ENCODE results near the gene C9orf72. TPM values are rescaled to one million over a fixed set of nuclear protein-coding genes. Genes with fewer than 3 reads are reported as not detected.

Gene C9orf72
- total and polyA plus RNA-seq, 2 of the 4 experiments (the other 2 are of a cell fraction), result 2.0 to 3.4 TPM

DNA sequence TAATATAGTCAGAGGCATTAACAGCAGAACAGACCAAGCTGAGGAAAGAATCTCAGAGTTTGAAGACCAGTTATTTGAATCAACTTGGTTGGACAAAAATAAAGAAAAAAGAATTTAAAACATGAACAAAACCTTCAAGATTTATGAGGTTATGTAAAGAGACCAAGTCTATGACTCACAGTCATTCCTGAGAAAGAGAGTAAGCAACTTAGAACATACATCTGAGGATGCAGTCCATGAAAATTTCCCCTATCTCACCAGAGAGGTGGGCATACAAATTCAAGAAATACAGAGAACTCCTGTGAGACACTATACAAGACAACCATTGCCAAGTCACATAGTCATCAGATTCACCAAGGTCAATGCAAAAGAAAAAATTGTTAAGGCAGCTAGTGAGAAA is 17.4 kb upstream of the C9orf72 start:
- Histone ChIP-seq H3K9ac (ENCODE audit: low read depth, low read length) (no peak overlapping the region), H2AK9ac (replicated peaks; ENCODE audit: low read depth, low read length, poor library complexity) (no peak overlapping the region), H3K4me2 (ENCODE audit: low read depth, low read length) (no peak overlapping the region), H4K20me1 (ENCODE audit: insufficient read depth, low read length) (no peaks in the 10 kb centered on the region), H3K18ac (ENCODE audit: low read depth, low read length) (no peak overlapping the region), H2BK20ac (ENCODE audit: low read depth, low read length) (no peak overlapping the region), H2BK15ac (ENCODE audit: low read depth, low read length) (no peak overlapping the region), H3K23ac (ENCODE audit: low read depth, low read length) (no peak overlapping the region), H3K4me3 (ENCODE audit: insufficient read depth, low read depth, low read length) (no peak overlapping the region), H2BK120ac (ENCODE audit: low read depth, low read length) (no peak overlapping the region), H2AFZ (replicated peaks; ENCODE audit: low read length, poor library complexity) (no peak overlapping the region), H3K4me1 (ENCODE audit: control insufficient read depth, insufficient read depth, low read length) (no peaks in the 10 kb centered on the region), H3K9me3 (ENCODE audit: control insufficient read depth, insufficient read depth, low read length) (no peaks in the 10 kb centered on the region), H3K79me1 (ENCODE audit: low read depth in 1 of 2, low read length in 2 of 2) (no peaks in the 10 kb centered on the region), H4K8ac (ENCODE audit: low read depth in 2 of 2, low read length in 2 of 2) (no peak overlapping the region), H3K14ac (replicated peaks; ENCODE audit: low read depth, low read length) (no peak overlapping the region), H3K27ac (ENCODE audit: insufficient read depth, low read length) (no peak overlapping the region), H4K91ac (ENCODE audit: insufficient read depth, low read depth, low read length) (no peak overlapping the region), H3K9me1 (ENCODE audit: insufficient read depth, low read length) (no peaks in the 10 kb centered on the region), H3K36me3 (ENCODE audit: control insufficient read depth, insufficient read depth, low read length) (no peaks in the 10 kb centered on the region), H3K27me3 (ENCODE audit: control insufficient read depth, insufficient read depth, low read length) (no peaks in the 10 kb centered on the region), H3K56ac (ENCODE audit: extremely low read depth, insufficient read depth, low read length) (no peak overlapping the region), H2BK5ac (ENCODE audit: low read depth, low read length, poor library complexity, severe bottlenecking) (no peak overlapping the region), H2AK5ac (ENCODE audit: low read depth, low read length) (no peak overlapping the region), H4K5ac (ENCODE audit: low read depth, low read length) (no peak overlapping the region), H3K4ac (ENCODE audit: low read depth, low read length) (no peak overlapping the region)
- POLR2A ChIA-PET (ENCODE audit: unreplicated experiment), result no interaction called here
- ATAC-seq (ENCODE audit: low read depth) (no peak), DNase-seq (peak; percentile 13)
- no peak for TF ChIP-seq MAFK (IDR thresholded peaks at IDR 0.05; ENCODE audit: low read depth, low read length)
- TF ChIP-seq RCOR1 (IDR thresholded peaks at IDR 0.05; ENCODE audit: insufficient replicate concordance, low read length), result no peak
- TF ChIP-seq SMC3 (IDR thresholded peaks at IDR 0.05; ENCODE audit: low read depth, low read length), result no peak
- no peak for TF ChIP-seq NFE2L2 (IDR thresholded peaks at IDR 0.05; ENCODE audit: low read depth, low read length)
- TF ChIP-seq BHLHE40 (IDR thresholded peaks at IDR 0.05; ENCODE audit: low read depth, low read length), result no peak
- TF ChIP-seq CEBPB (IDR thresholded peaks at IDR 0.05; ENCODE audit: low read depth, low read length), result no peak
- no peak for TF ChIP-seq POLR2A (IDR thresholded peaks at IDR 0.05; ENCODE audit: low read depth, low read length)
- no peak for TF ChIP-seq RFX5 (IDR thresholded peaks at IDR 0.05; ENCODE audit: low read depth, low read length)
- no peak for TF ChIP-seq MAZ (IDR thresholded peaks at IDR 0.05; ENCODE audit: borderline replicate concordance, low read depth, low read length)
- TF ChIP-seq RAD21 (IDR thresholded peaks at IDR 0.05; ENCODE audit: low read length), result no peak
- TF ChIP-seq, protein P1, sequence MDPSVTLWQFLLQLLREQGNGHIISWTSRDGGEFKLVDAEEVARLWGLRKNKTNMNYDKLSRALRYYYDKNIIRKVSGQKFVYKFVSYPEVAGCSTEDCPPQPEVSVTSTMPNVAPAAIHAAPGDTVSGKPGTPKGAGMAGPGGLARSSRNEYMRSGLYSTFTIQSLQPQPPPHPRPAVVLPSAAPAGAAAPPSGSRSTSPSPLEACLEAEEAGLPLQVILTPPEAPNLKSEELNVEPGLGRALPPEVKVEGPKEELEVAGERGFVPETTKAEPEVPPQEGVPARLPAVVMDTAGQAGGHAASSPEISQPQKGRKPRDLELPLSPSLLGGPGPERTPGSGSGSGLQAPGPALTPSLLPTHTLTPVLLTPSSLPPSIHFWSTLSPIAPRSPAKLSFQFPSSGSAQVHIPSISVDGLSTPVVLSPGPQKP (IDR thresholded peaks at IDR 0.05; ENCODE audit: borderline replicate concordance, low read depth, low read length), result no peak
- TF ChIP-seq FOS (IDR thresholded peaks at IDR 0.05; ENCODE audit: low read depth, low read length), result no peak
- TF ChIP-seq, protein P2, sequence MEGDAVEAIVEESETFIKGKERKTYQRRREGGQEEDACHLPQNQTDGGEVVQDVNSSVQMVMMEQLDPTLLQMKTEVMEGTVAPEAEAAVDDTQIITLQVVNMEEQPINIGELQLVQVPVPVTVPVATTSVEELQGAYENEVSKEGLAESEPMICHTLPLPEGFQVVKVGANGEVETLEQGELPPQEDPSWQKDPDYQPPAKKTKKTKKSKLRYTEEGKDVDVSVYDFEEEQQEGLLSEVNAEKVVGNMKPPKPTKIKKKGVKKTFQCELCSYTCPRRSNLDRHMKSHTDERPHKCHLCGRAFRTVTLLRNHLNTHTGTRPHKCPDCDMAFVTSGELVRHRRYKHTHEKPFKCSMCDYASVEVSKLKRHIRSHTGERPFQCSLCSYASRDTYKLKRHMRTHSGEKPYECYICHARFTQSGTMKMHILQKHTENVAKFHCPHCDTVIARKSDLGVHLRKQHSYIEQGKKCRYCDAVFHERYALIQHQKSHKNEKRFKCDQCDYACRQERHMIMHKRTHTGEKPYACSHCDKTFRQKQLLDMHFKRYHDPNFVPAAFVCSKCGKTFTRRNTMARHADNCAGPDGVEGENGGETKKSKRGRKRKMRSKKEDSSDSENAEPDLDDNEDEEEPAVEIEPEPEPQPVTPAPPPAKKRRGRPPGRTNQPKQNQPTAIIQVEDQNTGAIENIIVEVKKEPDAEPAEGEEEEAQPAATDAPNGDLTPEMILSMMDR (conservative IDR thresholded peaks at IDR 0.05; ENCODE audit: low read depth, low read length), result no peak
- TF ChIP-seq, protein P3, sequence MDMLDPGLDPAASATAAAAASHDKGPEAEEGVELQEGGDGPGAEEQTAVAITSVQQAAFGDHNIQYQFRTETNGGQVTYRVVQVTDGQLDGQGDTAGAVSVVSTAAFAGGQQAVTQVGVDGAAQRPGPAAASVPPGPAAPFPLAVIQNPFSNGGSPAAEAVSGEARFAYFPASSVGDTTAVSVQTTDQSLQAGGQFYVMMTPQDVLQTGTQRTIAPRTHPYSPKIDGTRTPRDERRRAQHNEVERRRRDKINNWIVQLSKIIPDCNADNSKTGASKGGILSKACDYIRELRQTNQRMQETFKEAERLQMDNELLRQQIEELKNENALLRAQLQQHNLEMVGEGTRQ (IDR thresholded peaks at IDR 0.05; ENCODE audit: low read depth, low read length), result no peak
- TF ChIP-seq CHD1 (IDR thresholded peaks at IDR 0.05; ENCODE audit: low read depth, low read length), result no peak
- no peak for TF ChIP-seq MXI1 (IDR thresholded peaks at IDR 0.05; ENCODE audit: borderline replicate concordance, low read depth, low read length)
- dilution Hi-C loops (cut with HindIII; ENCODE audit: low sequenced_read_pairs, unreplicated experiment) (no loop called here), intact Hi-C loops (cut with micrococcal nuclease) (no loop called here), in situ Hi-C loops (cut with MboI; ENCODE audit: low sequenced_read_pairs) (no loop called here)
- CTCF ChIA-PET, result interaction anchor here (0.6 kb wide), 1 partner anchor 280 kb away, joined by 8 read pairs; no protein-coding TSS in a partner anchor
- no TSS peak for BruUV-seq (replicated peaks)
